ENCODE data around the gene SPATA31C2.

SPATA31C2 gene

DNA sequence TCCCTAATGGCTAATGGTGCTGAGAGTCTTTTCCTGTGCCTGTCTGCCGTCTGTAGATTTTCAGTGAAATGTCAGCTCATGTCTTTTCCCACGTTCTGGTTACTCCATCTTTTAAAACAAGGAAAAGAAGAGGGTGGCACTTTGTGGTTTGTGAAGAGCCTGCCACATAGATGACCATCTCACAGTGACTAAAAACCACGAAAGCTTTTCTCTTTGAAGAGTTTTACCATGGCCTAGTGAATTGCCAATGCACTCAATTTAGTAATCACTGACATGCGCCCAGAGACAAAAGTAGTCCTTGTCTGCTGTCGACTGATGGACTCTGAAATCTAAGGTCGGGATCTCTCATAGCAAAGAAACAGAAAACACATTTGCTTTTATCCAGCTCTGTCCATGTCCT is 50.4 kb downstream of the SPATA31C2 start:
- no peak for ATAC-seq
- TF ChIP-seq RARB (CRISPR knock-in tag; IDR thresholded peaks at IDR 0.05) (no peak), ZFP3 (CRISPR knock-in tag; IDR thresholded peaks at IDR 0.05) (no peak), BACH2 (CRISPR knock-in tag; IDR thresholded peaks at IDR 0.05; ENCODE audit: borderline replicate concordance) (no peak), ARNTL (CRISPR knock-in tag; IDR thresholded peaks at IDR 0.05; ENCODE audit: borderline replicate concordance, low read depth) (no peak), ZNF565 (CRISPR knock-in tag; conservative IDR thresholded peaks at IDR 0.05; ENCODE audit: low read depth) (no peak), ZFP30 (CRISPR knock-in tag; IDR thresholded peaks at IDR 0.05) (no peak), CSDC2 (CRISPR knock-in tag; IDR thresholded peaks at IDR 0.05) (no peak), ZNF70 (CRISPR knock-in tag; IDR thresholded peaks at IDR 0.05) (no peak)
- TF ChIP-seq, protein P1, sequence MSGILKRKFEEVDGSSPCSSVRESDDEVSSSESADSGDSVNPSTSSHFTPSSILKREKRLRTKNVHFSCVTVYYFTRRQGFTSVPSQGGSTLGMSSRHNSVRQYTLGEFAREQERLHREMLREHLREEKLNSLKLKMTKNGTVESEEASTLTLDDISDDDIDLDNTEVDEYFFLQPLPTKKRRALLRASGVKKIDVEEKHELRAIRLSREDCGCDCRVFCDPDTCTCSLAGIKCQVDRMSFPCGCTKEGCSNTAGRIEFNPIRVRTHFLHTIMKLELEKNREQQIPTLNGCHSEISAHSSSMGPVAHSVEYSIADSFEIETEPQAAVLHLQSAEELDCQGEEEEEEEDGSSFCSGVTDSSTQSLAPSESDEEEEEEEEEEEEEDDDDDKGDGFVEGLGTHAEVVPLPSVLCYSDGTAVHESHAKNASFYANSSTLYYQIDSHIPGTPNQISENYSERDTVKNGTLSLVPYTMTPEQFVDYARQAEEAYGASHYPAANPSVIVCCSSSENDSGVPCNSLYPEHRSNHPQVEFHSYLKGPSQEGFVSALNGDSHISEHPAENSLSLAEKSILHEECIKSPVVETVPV (CRISPR knock-in tag; IDR thresholded peaks at IDR 0.05) = no peak
- TF ChIP-seq, protein P2, sequence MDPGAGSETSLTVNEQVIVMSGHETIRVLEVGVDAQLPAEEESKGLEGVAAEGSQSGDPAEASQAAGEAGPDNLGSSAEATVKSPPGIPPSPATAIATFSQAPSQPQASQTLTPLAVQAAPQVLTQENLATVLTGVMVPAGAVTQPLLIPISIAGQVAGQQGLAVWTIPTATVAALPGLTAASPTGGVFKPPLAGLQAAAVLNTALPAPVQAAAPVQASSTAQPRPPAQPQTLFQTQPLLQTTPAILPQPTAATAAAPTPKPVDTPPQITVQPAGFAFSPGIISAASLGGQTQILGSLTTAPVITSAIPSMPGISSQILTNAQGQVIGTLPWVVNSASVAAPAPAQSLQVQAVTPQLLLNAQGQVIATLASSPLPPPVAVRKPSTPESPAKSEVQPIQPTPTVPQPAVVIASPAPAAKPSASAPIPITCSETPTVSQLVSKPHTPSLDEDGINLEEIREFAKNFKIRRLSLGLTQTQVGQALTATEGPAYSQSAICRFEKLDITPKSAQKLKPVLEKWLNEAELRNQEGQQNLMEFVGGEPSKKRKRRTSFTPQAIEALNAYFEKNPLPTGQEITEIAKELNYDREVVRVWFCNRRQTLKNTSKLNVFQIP (CRISPR knock-in tag; IDR thresholded peaks at IDR 0.05; ENCODE audit: borderline replicate concordance, low read depth) = no peak

DNA sequence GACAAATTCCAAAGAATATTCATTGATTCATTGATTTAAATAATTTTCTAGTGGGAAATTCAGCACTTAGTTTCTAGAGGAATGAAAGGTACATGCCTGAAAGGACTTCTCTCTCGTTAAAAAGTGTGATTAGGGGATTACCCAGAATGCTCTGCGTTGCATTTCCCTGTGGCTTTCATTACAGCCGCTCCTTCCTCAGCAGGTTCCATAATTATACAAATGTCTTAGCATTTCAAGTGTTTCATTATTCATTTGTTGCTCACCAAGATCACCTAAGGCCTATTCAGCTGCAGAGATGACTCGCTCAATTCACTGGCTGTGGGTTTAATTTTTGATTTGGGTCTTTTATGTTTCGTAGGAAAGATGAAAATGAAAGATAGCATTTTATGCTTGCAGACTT is 52.8 kb downstream of the SPATA31C2 start:
- no peak for ATAC-seq
- TF ChIP-seq TSHZ2 (CRISPR knock-in tag; IDR thresholded peaks at IDR 0.05) (no peak), OSR1 (CRISPR knock-in tag; IDR thresholded peaks at IDR 0.05) (no peak), ZC3H10 (CRISPR knock-in tag; IDR thresholded peaks at IDR 0.05) (no peak), ESRRG (CRISPR knock-in tag; IDR thresholded peaks at IDR 0.05) (no peak), TOX (CRISPR knock-in tag; IDR thresholded peaks at IDR 0.05; ENCODE audit: borderline replicate concordance) (no peak), CREB5 (CRISPR knock-in tag; IDR thresholded peaks at IDR 0.05; ENCODE audit: low read depth) (no peak), RARB (CRISPR knock-in tag; IDR thresholded peaks at IDR 0.05) (no peak)

GRCh38 chr9:88084357-88085183 is 53.7 kb downstream of the SPATA31C2 start:
- ATAC-seq = no peak
- TF ChIP-seq TCF4 (CRISPR knock-in tag; IDR thresholded peaks at IDR 0.05; ENCODE audit: borderline replicate concordance) (no peak), ISL1 (CRISPR knock-in tag; IDR thresholded peaks at IDR 0.05) (no peak), TOX (CRISPR knock-in tag; IDR thresholded peaks at IDR 0.05; ENCODE audit: borderline replicate concordance) (no peak), ZNF565 (CRISPR knock-in tag; conservative IDR thresholded peaks at IDR 0.05; ENCODE audit: low read depth) (no peak), TSHZ2 (CRISPR knock-in tag; IDR thresholded peaks at IDR 0.05) (no peak), BACH2 (CRISPR knock-in tag; IDR thresholded peaks at IDR 0.05; ENCODE audit: borderline replicate concordance) (no peak), ESRRG (CRISPR knock-in tag; IDR thresholded peaks at IDR 0.05) (no peak), RARB (CRISPR knock-in tag; IDR thresholded peaks at IDR 0.05) (no peak), ZFP3 (CRISPR knock-in tag; IDR thresholded peaks at IDR 0.05) (no peak)
- TF ChIP-seq, protein P1 (CRISPR knock-in tag; IDR thresholded peaks at IDR 0.05) = no peak

All from SK-N-SH treated with all-trans-retinoic acid at 6 μM for 48 hours (cell line).